GM12864 (cell line): ENCODE measurements around the gene ADPRHL1.

Source experiments
- DNase-seq: peaks from one replicate; pipeline ENCODE4 v3.0.0-alpha.2; 2011; ENCODE audit warnings: low read depth
- H3K4me3 ChIP-seq: 2 replicates; pipeline ENCODE4 v1.5.1; 2011; ENCODE audit warnings: mild to moderate bottlenecking, low read depth, low read length, control low read depth
- TF ChIP-seq, protein P1 (sequence below): IDR thresholded peaks from 2 replicates; pipeline ENCODE4 v1.5.1; 2011; ENCODE audit warnings: low read depth, mild to moderate bottlenecking, moderate library complexity, low read length, control low read depth, inconsistent platforms; ENCODE audit errors: missing control alignments

The ADPRHL1 gene

DNA sequence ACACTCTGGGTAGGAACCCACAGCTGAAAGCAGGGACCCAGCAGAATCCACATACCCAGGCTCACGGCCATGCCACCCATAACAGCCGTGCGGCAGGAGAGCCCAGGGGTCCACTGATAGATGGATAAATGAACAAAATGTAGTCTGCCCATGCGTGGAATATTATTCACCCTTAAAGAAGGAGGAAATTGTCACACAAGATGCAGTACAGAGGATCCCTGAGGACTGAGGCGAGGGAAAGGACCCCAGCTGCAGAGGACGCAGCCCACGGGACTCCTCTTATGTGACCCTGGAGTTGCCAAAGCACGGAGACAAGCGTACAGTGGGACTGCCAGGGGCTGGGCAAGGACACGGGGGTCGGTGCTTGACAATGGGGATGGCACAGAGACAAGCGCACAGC, 100.0 kb downstream of the ADPRHL1 start:
- TF ChIP-seq, protein P1, sequence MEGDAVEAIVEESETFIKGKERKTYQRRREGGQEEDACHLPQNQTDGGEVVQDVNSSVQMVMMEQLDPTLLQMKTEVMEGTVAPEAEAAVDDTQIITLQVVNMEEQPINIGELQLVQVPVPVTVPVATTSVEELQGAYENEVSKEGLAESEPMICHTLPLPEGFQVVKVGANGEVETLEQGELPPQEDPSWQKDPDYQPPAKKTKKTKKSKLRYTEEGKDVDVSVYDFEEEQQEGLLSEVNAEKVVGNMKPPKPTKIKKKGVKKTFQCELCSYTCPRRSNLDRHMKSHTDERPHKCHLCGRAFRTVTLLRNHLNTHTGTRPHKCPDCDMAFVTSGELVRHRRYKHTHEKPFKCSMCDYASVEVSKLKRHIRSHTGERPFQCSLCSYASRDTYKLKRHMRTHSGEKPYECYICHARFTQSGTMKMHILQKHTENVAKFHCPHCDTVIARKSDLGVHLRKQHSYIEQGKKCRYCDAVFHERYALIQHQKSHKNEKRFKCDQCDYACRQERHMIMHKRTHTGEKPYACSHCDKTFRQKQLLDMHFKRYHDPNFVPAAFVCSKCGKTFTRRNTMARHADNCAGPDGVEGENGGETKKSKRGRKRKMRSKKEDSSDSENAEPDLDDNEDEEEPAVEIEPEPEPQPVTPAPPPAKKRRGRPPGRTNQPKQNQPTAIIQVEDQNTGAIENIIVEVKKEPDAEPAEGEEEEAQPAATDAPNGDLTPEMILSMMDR = no peak
- no peak for DNase-seq
- no peak overlapping the region for H3K4me3 ChIP-seq

DNA sequence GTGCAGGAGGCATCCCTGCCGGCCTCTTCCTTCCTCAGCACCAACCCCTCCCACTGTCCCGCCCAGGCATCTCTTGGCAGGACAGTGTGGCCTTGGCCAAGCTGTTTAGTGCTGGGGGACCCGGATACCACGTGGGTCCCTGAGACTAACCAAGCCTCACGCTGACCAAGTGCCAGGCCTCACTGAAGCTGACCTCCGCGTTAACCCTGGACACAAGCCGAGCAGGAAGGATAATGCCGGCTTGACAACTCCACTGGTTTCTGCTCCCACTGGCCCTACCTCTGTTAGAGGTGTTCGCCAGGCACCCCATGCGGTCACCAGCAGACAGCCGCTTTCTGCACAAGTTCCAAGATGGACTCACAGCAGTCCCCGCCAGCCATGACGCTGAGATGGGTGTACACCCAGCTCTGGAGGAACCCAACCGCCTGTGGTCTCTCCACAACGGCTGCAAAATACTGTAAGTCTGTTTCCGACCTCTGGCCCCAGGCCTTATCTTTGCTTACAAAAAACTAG, 101.7 kb downstream of the ADPRHL1 start:
- DNase-seq = no peak
- TF ChIP-seq, protein P1 = no peak
- no peak overlapping the region for H3K4me3 ChIP-seq

DNA sequence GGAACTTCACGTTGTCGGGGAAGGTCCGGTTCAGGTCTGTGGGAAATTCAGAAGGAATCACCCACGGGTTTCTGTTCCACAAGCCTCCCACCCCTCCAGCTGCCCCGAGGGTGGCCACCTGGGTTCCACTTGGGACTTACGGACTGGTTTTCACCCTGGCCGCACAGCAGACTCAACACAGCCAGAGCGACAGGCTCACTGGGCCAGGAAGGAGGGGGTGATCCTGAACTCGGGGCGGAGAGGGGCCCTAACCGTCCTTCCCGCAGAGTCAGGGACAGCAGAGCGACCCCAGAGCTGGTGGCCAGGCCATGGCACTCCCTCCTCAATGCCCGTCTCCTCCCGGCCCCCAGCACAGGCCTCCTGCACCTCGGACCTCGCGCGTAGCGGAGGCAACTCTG, 102.4 kb downstream of the ADPRHL1 start:
- no peak for DNase-seq

DNA sequence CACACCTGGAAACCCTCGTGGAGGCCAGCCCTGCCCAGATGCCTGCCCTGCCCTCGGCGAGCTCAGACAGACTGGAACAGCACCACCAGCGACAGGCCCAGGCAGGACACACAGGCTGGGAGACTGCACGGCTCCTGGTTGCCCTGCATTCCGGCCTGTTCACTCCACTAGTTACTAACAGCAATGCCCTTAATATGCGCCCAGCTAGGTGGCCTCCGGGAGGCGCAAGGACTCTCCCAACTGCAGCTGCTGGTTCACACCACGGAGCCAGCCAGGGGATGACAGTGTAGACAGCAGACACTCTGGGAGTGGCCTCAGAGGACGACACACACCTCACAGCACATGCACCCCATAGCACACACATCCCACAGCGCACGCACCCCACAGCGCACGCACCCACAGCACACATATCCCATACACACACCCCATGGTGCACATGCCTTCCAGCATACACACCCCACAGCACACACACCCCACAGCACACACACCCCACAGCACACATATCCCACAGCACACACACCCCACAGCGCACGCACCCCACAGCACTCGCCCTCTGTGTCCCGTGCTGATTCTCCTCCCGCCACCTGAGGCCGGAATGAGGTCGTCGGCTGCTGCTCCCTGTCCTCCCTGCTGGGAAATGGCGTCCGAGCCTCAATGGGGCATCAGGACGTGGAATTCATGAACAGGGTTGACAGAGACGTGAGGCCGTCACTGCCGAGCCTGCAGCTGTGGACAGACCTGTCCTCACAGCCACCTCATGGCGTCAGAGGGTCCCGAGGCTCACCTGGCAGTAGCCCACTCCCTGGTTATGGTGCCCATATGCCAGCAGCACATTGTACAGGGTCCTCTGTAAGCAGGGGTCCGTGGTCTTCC, 103.0 kb downstream of the ADPRHL1 start:
- no peak for DNase-seq
- TF ChIP-seq, protein P1 = no peak
- H3K4me3 ChIP-seq = no peak overlapping the region

More for the DNA sequence above, 102.4 kb downstream of the ADPRHL1 start:
- TF ChIP-seq, protein P1 = no peak
- H3K4me3 ChIP-seq = no peak overlapping the region
